HepG2 (cell line): ENCODE measurements around the gene RNASE13. TPM values are rescaled to one million over a fixed set of nuclear protein-coding genes. Genes with fewer than 3 reads are reported as not detected.

Experiments used
- ARNTL ChIP-seq: sonication (generic); formaldehyde crosslinking; IDR thresholded peaks from 2 replicates; pipeline ENCODE4 v1.4.0; 2020; ENCODE audit warnings: mild to moderate bottlenecking, missing genetic modification reagents
- CSRNP1 ChIP-seq: sonication (generic); formaldehyde crosslinking; IDR thresholded peaks from 2 replicates; pipeline ENCODE4 v1.8.1; 2023; ENCODE audit warnings: mild to moderate bottlenecking, missing genetic modification reagents
- DNMT3B ChIP-seq: conservative IDR thresholded peaks from 2 replicates; pipeline ENCODE4 v1.6.1; 2016; ENCODE audit warnings: missing biosample characterization, control low read depth
- EP300 ChIP-seq, 3 experiments: sonication (generic) in 1 of 3; formaldehyde crosslinking in 1 of 3; IDR thresholded peaks; 2 replicates each; pipeline versions ENCODE4 v1.5.1 to v1.6.1; 2011 to 2020; ENCODE audit warnings: low read depth in 2 of 3, low read length in 2 of 3, borderline replicate concordance in 1 of 3, improper control_type of control experiment in 1 of 3, mild to moderate bottlenecking in 1 of 3, missing genetic modification reagents in 1 of 3, moderate library complexity in 1 of 3
- ETV6 ChIP-seq: sonication (generic); formaldehyde crosslinking; conservative IDR thresholded peaks from 2 replicates; pipeline ENCODE4 v1.4.0; 2020; ENCODE audit warnings: missing genetic modification reagents
- FOXK1 ChIP-seq: sonication (generic); formaldehyde crosslinking; IDR thresholded peaks from 2 replicates; pipeline ENCODE4 v1.4.0; 2020; ENCODE audit warnings: low read depth, missing genetic modification reagents, borderline replicate concordance
- GPBP1L1 ChIP-seq: sonication (generic); formaldehyde crosslinking; IDR thresholded peaks from 2 replicates; pipeline ENCODE4 v1.5.0; 2020; ENCODE audit warnings: mild to moderate bottlenecking, missing genetic modification reagents
- HNF4G ChIP-seq, 2 experiments: sonication (generic) in 1 of 2; formaldehyde crosslinking in 1 of 2; IDR thresholded peaks; 2 replicates each; pipeline versions ENCODE4 v1.4.0 to v1.6.1; 2011 to 2020; ENCODE audit warnings: borderline replicate concordance in 2 of 2, low read depth in 2 of 2, mild to moderate bottlenecking in 2 of 2, low read length in 1 of 2, missing genetic modification reagents in 1 of 2, moderate library complexity in 1 of 2
- RBAK ChIP-seq: sonication (generic); formaldehyde crosslinking; IDR thresholded peaks from 2 replicates; pipeline ENCODE4 v1.5.1; 2020; ENCODE audit warnings: mild to moderate bottlenecking, missing genetic modification reagents
- TOPORS ChIP-seq: sonication (generic); formaldehyde crosslinking; IDR thresholded peaks from 2 replicates; pipeline ENCODE4 v1.8.0; 2023; ENCODE audit warnings: mild to moderate bottlenecking, missing genetic modification reagents
- WIZ ChIP-seq: sonication (generic); formaldehyde crosslinking; IDR thresholded peaks from 2 replicates; pipeline ENCODE4 v1.5.1; 2020; ENCODE audit warnings: mild to moderate bottlenecking, missing genetic modification reagents
- ZBTB20 ChIP-seq: sonication (generic); formaldehyde crosslinking; IDR thresholded peaks from 2 replicates; pipeline ENCODE4 v1.8.1; 2023; ENCODE audit warnings: missing genetic modification reagents, low read depth, mild to moderate bottlenecking, borderline replicate concordance
- ZBTB38 ChIP-seq: sonication (generic); formaldehyde crosslinking; IDR thresholded peaks from 2 replicates; pipeline ENCODE4 v1.5.1; 2020; ENCODE audit warnings: mild to moderate bottlenecking, missing genetic modification reagents
- ZBTB42 ChIP-seq: sonication (generic); formaldehyde crosslinking; IDR thresholded peaks from 2 replicates; pipeline ENCODE4 v1.5.0; 2020; ENCODE audit warnings: mild to moderate bottlenecking, missing genetic modification reagents
- ZFP36 ChIP-seq: fragments of 150-350 bp; IDR thresholded peaks from 2 replicates; pipeline ENCODE4 v1.6.1; 2018; ENCODE audit warnings: borderline replicate concordance, low read length, low read depth; ENCODE audit not compliant: partially characterized antibody
- ZFYVE20 ChIP-seq: sonication (generic); formaldehyde crosslinking; IDR thresholded peaks from 2 replicates; pipeline ENCODE4 v1.8.0; 2023; ENCODE audit warnings: low read depth, mild to moderate bottlenecking, moderate library complexity, missing genetic modification reagents, borderline replicate concordance
- ZNF331 ChIP-seq: sonication (generic); formaldehyde crosslinking; IDR thresholded peaks from 2 replicates; pipeline ENCODE4 v1.4.0; 2020; ENCODE audit warnings: missing genetic modification reagents
- ZNF350 ChIP-seq: sonication (generic); formaldehyde crosslinking; IDR thresholded peaks from 2 replicates; pipeline ENCODE4 v1.4.0; 2020; ENCODE audit warnings: mild to moderate bottlenecking, low read depth, missing genetic modification reagents, borderline replicate concordance
- ZNF549 ChIP-seq: sonication (generic); formaldehyde crosslinking; IDR thresholded peaks from 2 replicates; pipeline ENCODE4 v1.5.0; 2020; ENCODE audit warnings: missing genetic modification reagents
- ZNF607 ChIP-seq: sonication (generic); formaldehyde crosslinking; IDR thresholded peaks from 2 replicates; pipeline ENCODE4 v1.5.1; 2020; ENCODE audit warnings: missing genetic modification reagents, mild to moderate bottlenecking, borderline replicate concordance
- ZNF619 ChIP-seq: sonication (generic); formaldehyde crosslinking; IDR thresholded peaks from 2 replicates; pipeline ENCODE4 v1.4.0; 2020; ENCODE audit warnings: mild to moderate bottlenecking, missing genetic modification reagents
- ZNF780A ChIP-seq: sonication (generic); formaldehyde crosslinking; IDR thresholded peaks from 2 replicates; pipeline ENCODE4 v1.8.0; 2022; ENCODE audit warnings: mild to moderate bottlenecking, missing genetic modification reagents, moderate library complexity
- ZSCAN25 ChIP-seq: sonication (generic); formaldehyde crosslinking; IDR thresholded peaks from 2 replicates; pipeline ENCODE4 v1.8.0; 2022; ENCODE audit warnings: mild to moderate bottlenecking, missing genetic modification reagents
- polyA plus RNA-seq, 8 experiments: library from polyadenylated mRNA; depleted of rRNA in 3 of 8; stranded (reverse) in 7 of 8; unstranded in 1 of 8; fragments of >200 nt; fragmentation: Illumina TruSeq in 4 of 8; extraction: Trizol in 4 of 8; gene quantifications; 2 replicates each; pipeline versions ENCODE4 v1.2.1 to v1.2.3, GENCODE V29; 2011 to 2016; ENCODE audit warnings: low read depth in 4 of 8, missing spikeins in 1 of 8, mixed read lengths in 1 of 8; ENCODE audit not compliant: insufficient read depth in 1 of 8
- total RNA-seq, 5 experiments: library from RNA; depleted of rRNA; stranded (reverse); fragments of >200 nt; fragmentation: Illumina TruSeq; extraction: Trizol; gene quantifications; 2 replicates each; pipeline ENCODE4 v1.2.3, GENCODE V29; 2016; ENCODE audit warnings: low read depth in 1 of 5
- TF ChIP-seq, protein P1 (sequence below): sonication (generic); formaldehyde crosslinking; IDR thresholded peaks from 2 replicates; pipeline ENCODE4 v1.5.0; 2020; ENCODE audit warnings: missing genetic modification reagents

RNASE13 gene
- total and polyA plus RNA-seq, 2 of the 13 experiments (the other 11 are each of a cell fraction or from before 2014, with no cell fraction given), result 1.0 TPM; not detected in 1

- TF ChIP-seq EP300 (IDR thresholded peaks at IDR 0.05; ENCODE audit: low read depth in 2 of 2, low read length in 2 of 2) (peak in 1 of 2 experiments; percentile 65; a peak in 2 of 4 replicates), EP300 (CRISPR knock-in tag; IDR thresholded peaks at IDR 0.05; ENCODE audit: borderline replicate concordance) (no peak), ZBTB42 (CRISPR knock-in tag) (no peak), ZFP36 (no peak), ZNF607 (CRISPR knock-in tag) (peak; percentile 52; the same call in 1 of the 2 replicates), GPBP1L1 (no peak), ZBTB38 (CRISPR knock-in tag) (peak; percentile 67; the same call in 1 of the 2 replicates), RBAK (no peak), DNMT3B (CRISPR knock-in tag) (no peak), ZSCAN25 (no peak), HNF4G (IDR thresholded peaks at IDR 0.05; ENCODE audit: borderline replicate concordance, low read depth, low read length) (peak; percentile 32; the same call in 1 of the 2 replicates), HNF4G (CRISPR knock-in tag; IDR thresholded peaks at IDR 0.05; ENCODE audit: borderline replicate concordance, low read depth) (no peak; the same call in 1 of the 2 replicates), CSRNP1 (no peak), ZNF331 (CRISPR knock-in tag) (peak; percentile 62; the same call in 1 of the 2 replicates), FOXK1 (CRISPR knock-in tag) (peak; percentile 63; the same call in 1 of the 2 replicates), ZFYVE20 (CRISPR knock-in tag) (no peak), ZNF549 (CRISPR knock-in tag) (no peak), ZNF350 (CRISPR knock-in tag) (peak; percentile 14; the same call in 1 of the 2 replicates), ZNF619 (CRISPR knock-in tag) (no peak), WIZ (CRISPR knock-in tag) (peak; percentile 96), ZNF780A (CRISPR knock-in tag) (no peak), TOPORS (CRISPR knock-in tag) (no peak), ZBTB20 (CRISPR knock-in tag) (no peak), ARNTL (no peak), ETV6 (CRISPR knock-in tag) (no peak)
- TF ChIP-seq, protein P1, sequence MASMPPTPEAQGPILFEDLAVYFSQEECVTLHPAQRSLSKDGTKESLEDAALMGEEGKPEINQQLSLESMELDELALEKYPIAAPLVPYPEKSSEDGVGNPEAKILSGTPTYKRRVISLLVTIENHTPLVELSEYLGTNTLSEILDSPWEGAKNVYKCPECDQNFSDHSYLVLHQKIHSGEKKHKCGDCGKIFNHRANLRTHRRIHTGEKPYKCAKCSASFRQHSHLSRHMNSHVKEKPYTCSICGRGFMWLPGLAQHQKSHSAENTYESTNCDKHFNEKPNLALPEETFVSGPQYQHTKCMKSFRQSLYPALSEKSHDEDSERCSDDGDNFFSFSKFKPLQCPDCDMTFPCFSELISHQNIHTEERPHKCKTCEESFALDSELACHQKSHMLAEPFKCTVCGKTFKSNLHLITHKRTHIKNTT, result no peak
Measured at GRCh38 chr14:21043974-21044618, 9.5 kb upstream of the RNASE13 start (continued).
